ENCODE data around the gene PLB1. TPM values are rescaled to one million over a fixed set of nuclear protein-coding genes. Genes with fewer than 3 reads are reported as not detected.
"Not testable (repeated sequence)": the region's sequence is repeated elsewhere in the genome, so short reads cannot be mapped to it uniquely, and the experiment has no call there.

The PLB1 gene
- total and polyA plus RNA-seq, 2 donors (not counting 1 experiment from before 2014, with no cell fraction given) = 0.25 to 0.51 TPM

DNA sequence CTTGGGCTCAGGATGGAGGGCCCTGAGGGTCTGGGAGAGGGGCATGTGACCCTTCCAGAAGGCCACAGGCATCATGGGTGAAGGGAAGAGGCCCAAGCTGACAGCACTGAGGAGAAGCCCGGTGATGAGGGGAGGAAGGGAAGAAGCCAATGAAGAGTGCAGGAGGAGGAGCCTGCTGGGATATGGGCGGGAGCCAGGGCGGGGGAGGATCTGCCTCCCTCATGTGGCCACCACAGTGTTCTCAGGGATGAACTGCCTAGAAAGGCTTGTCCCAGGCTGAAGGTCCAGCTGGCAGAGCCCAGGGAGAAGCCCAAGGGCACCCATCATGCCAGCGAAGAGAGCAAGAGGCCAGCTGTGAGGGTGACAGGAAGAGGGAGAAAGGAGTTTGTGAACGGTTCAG, 24.6 kb upstream of the PLB1 start:
- Histone ChIP-seq H3K4me1 (ENCODE audit: control insufficient read depth in 2 of 2, insufficient read depth in 2 of 2, low read length in 2 of 2) (no peaks in the 10 kb centered on the region), H3K36me3 (replicated peaks in 1 of 2; ENCODE audit: control extremely low read depth in 1 of 2, control insufficient read depth in 1 of 2, extremely low read depth in 1 of 2, insufficient read depth in 2 of 2, low read length in 1 of 2) (no peaks in the 10 kb centered on the region), H3K27me3 (replicated peaks in 1 of 4; ENCODE audit: control extremely low read depth in 1 of 4, control insufficient read depth in 3 of 4, insufficient read depth in 4 of 4, low read length in 3 of 4) (peaks cover 0 to 7% (median 0%) of the 10 kb centered on the region in 4 experiments), H3K9me3 (ENCODE audit: control extremely low read depth in 1 of 3, control insufficient read depth in 2 of 3, insufficient read depth in 1 of 3, low read length in 2 of 3) (peaks cover 0 to 3% (median 0%) of the 10 kb centered on the region in 3 donors), H3K9ac (ENCODE audit: low read length) (no peak overlapping the region), H3K4me3 (ENCODE audit: control extremely low read depth in 1 of 5, extremely low read depth in 1 of 5, insufficient read depth in 1 of 5, low read depth in 2 of 5, low read length in 4 of 5) (no peak overlapping the region), H3K4me2 (replicated peaks; ENCODE audit: low read depth, low read length, poor library complexity, severe bottlenecking) (no peak overlapping the region), H4K20me1 (ENCODE audit: control insufficient read depth, insufficient read depth, low read length, poor library complexity, severe bottlenecking) (no peaks in the 10 kb centered on the region), H3K79me2 (ENCODE audit: control insufficient read depth, insufficient read depth, low read length) (no peaks in the 10 kb centered on the region), H3K27ac (ENCODE audit: low read length in 2 of 2) (no peak overlapping the region), H2AFZ (ENCODE audit: insufficient read depth, low read depth, low read length, poor library complexity, severe bottlenecking) (no peak overlapping the region)
- no peaks in the 10 kb centered on the region for H3K4me1 Mint-ChIP-seq
- H3K9me3 Mint-ChIP-seq (ENCODE audit: insufficient read depth) = peaks cover 3% of the 10 kb centered on the region
- H3K4me3 Mint-ChIP-seq = no peak overlapping the region
- ChIA-PET CTCF (no interaction called here), POLR2A (no interaction called here)
- TF ChIP-seq, protein P1, sequence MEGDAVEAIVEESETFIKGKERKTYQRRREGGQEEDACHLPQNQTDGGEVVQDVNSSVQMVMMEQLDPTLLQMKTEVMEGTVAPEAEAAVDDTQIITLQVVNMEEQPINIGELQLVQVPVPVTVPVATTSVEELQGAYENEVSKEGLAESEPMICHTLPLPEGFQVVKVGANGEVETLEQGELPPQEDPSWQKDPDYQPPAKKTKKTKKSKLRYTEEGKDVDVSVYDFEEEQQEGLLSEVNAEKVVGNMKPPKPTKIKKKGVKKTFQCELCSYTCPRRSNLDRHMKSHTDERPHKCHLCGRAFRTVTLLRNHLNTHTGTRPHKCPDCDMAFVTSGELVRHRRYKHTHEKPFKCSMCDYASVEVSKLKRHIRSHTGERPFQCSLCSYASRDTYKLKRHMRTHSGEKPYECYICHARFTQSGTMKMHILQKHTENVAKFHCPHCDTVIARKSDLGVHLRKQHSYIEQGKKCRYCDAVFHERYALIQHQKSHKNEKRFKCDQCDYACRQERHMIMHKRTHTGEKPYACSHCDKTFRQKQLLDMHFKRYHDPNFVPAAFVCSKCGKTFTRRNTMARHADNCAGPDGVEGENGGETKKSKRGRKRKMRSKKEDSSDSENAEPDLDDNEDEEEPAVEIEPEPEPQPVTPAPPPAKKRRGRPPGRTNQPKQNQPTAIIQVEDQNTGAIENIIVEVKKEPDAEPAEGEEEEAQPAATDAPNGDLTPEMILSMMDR (IDR thresholded peaks at IDR 0.05) = no peak
- TF ChIP-seq EZH2 (IDR thresholded peaks at IDR 0.05; ENCODE audit: borderline replicate concordance, insufficient read depth, low read depth, low read length, poor library complexity, severe bottlenecking) = no peak
- DNase-seq (no peak), ATAC-seq (ENCODE audit: low read depth) (no peak)
- WGBS (ENCODE audit: insufficient coverage) = 92% methylated on average over 5 of the region's 5 CpGs
- H3K27me3 Mint-ChIP-seq = peaks cover 10% of the 10 kb centered on the region
- intact Hi-C loops (cut with micrococcal nuclease) = no loop called here
- H3K27ac Mint-ChIP-seq = no peak overlapping the region

DNA sequence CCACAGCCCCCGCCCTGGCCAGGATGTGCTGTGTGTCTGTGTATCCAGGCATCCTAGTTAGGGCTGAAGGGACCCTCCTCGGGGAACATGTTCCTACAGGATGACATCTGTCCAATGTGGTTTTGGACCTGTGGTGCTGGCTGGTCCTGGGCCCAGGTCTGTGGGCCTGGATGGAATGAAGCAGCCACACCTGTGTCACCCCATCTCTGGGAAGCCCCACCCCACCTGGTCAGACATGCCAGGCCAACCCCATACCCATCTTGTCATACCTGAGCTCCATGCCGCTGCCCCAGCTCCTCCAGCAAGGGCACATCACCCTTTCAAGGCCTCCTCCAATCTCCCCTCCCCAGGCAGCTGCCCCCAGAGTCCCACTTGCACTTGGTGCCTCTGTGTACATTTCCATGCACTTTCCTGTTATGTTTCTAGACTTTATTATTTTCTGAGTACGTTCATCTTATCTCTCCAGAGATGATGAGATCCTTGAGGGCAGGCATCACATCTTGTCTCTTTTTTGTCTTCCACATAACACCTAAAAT, 24.1 kb upstream of the PLB1 start:
- no peak overlapping the region for H3K27ac Mint-ChIP-seq
- TF ChIP-seq, protein P1 (IDR thresholded peaks at IDR 0.05) = no peak
- no peak for TF ChIP-seq EZH2 (IDR thresholded peaks at IDR 0.05; ENCODE audit: borderline replicate concordance, insufficient read depth, low read depth, low read length, poor library complexity, severe bottlenecking)
- POLR2A ChIA-PET = no interaction called here

GRCh38 chr2:28472641-28473040, 23.2 kb upstream of the PLB1 start:
- H4K20me1 ChIP-seq (ENCODE audit: control insufficient read depth, insufficient read depth, low read length, poor library complexity, severe bottlenecking); H3K4me1 ChIP-seq (ENCODE audit: control insufficient read depth in 2 of 2, insufficient read depth in 2 of 2, low read length in 2 of 2); H3K4me1 Mint-ChIP-seq; H3K4me3 Mint-ChIP-seq; H3K9me3 Mint-ChIP-seq (ENCODE audit: insufficient read depth); H3K36me3 ChIP-seq (replicated peaks in 1 of 2; ENCODE audit: control extremely low read depth in 1 of 2, control insufficient read depth in 1 of 2, extremely low read depth in 1 of 2, insufficient read depth in 2 of 2, low read length in 1 of 2); H3K4me3 ChIP-seq (ENCODE audit: control extremely low read depth in 1 of 5, extremely low read depth in 1 of 5, insufficient read depth in 1 of 5, low read depth in 2 of 5, low read length in 4 of 5); H3K27ac ChIP-seq (ENCODE audit: low read length in 2 of 2); intact Hi-C loops (cut with micrococcal nuclease); DNase-seq; H3K27ac Mint-ChIP-seq; H3K9ac ChIP-seq (ENCODE audit: low read length); POLR2A ChIA-PET; H2AFZ ChIP-seq (ENCODE audit: insufficient read depth, low read depth, low read length, poor library complexity, severe bottlenecking); H3K79me2 ChIP-seq (ENCODE audit: control insufficient read depth, insufficient read depth, low read length); H3K9me3 ChIP-seq (ENCODE audit: control extremely low read depth in 1 of 3, control insufficient read depth in 2 of 3, insufficient read depth in 1 of 3, low read length in 2 of 3); H3K4me2 ChIP-seq (replicated peaks; ENCODE audit: low read depth, low read length, poor library complexity, severe bottlenecking); ATAC-seq (ENCODE audit: low read depth); CTCF ChIA-PET; H3K27me3 ChIP-seq (replicated peaks in 1 of 4; ENCODE audit: control extremely low read depth in 1 of 4, control insufficient read depth in 3 of 4, insufficient read depth in 4 of 4, low read length in 3 of 4): not testable (repeated sequence)
- 92% methylated on average over 17 of the region's 20 CpGs for WGBS (ENCODE audit: insufficient coverage)
- H3K27me3 Mint-ChIP-seq = peaks cover 11% of the 10 kb centered on the region

More for the DNA sequence above, 24.1 kb upstream of the PLB1 start:
- no peaks in the 10 kb centered on the region for H4K20me1 ChIP-seq (ENCODE audit: control insufficient read depth, insufficient read depth, low read length, poor library complexity, severe bottlenecking)
- CTCF ChIA-PET = no interaction called here
- no peak for ATAC-seq (ENCODE audit: low read depth)
- H3K9me3 Mint-ChIP-seq (ENCODE audit: insufficient read depth) = peaks cover 3% of the 10 kb centered on the region
- no peaks in the 10 kb centered on the region for H3K4me1 Mint-ChIP-seq
- H3K4me1 ChIP-seq (ENCODE audit: control insufficient read depth in 2 of 2, insufficient read depth in 2 of 2, low read length in 2 of 2) = no peaks in the 10 kb centered on the region
- 84% methylated on average over 3 of the region's 4 CpGs for WGBS (ENCODE audit: insufficient coverage)
- no peak overlapping the region for H3K4me3 ChIP-seq (ENCODE audit: control extremely low read depth in 1 of 5, extremely low read depth in 1 of 5, insufficient read depth in 1 of 5, low read depth in 2 of 5, low read length in 4 of 5)
- no peak overlapping the region for H3K4me3 Mint-ChIP-seq
- no peak overlapping the region for H3K9ac ChIP-seq (ENCODE audit: low read length)
- no peak overlapping the region for H2AFZ ChIP-seq (ENCODE audit: insufficient read depth, low read depth, low read length, poor library complexity, severe bottlenecking)
- H3K27ac ChIP-seq (ENCODE audit: low read length in 2 of 2) = no peak overlapping the region
- no peak for DNase-seq
- H3K79me2 ChIP-seq (ENCODE audit: control insufficient read depth, insufficient read depth, low read length) = no peaks in the 10 kb centered on the region
- no peak overlapping the region for H3K4me2 ChIP-seq (replicated peaks; ENCODE audit: low read depth, low read length, poor library complexity, severe bottlenecking)
- intact Hi-C loops (cut with micrococcal nuclease) = no loop called here
- peaks cover 0 to 4% (median 0%) of the 10 kb centered on the region in 4 experiments for H3K27me3 ChIP-seq (replicated peaks in 1 of 4; ENCODE audit: control extremely low read depth in 1 of 4, control insufficient read depth in 3 of 4, insufficient read depth in 4 of 4, low read length in 3 of 4)
- no peaks in the 10 kb centered on the region for H3K36me3 ChIP-seq (replicated peaks in 1 of 2; ENCODE audit: control extremely low read depth in 1 of 2, control insufficient read depth in 1 of 2, extremely low read depth in 1 of 2, insufficient read depth in 2 of 2, low read length in 1 of 2)
- H3K27me3 Mint-ChIP-seq = peaks cover 12% of the 10 kb centered on the region
- peaks cover 0 to 3% (median 0%) of the 10 kb centered on the region in 3 donors for H3K9me3 ChIP-seq (ENCODE audit: control extremely low read depth in 1 of 3, control insufficient read depth in 2 of 3, insufficient read depth in 1 of 3, low read length in 2 of 3)
